ENCODE data around the gene LGMN. TPM values are rescaled to one million over a fixed set of nuclear protein-coding genes. Genes with fewer than 3 reads are reported as not detected.

LGMN gene
- total and polyA plus RNA-seq, 9 of the 15 experiments (the other 6 are each of a cell fraction or from before 2014, with no cell fraction given): 0.05 to 1.4 (median 0.43) TPM; not detected in 2

GRCh38 chr14:92710001-92710341, 38.5 kb downstream of the LGMN start:
- in situ Hi-C loops (cut with MboI): loop anchor here (5.0 kb wide), 1 partner anchor 72 kb away; no protein-coding TSS in a partner anchor
- WGBS (ENCODE audit: insufficient coverage, low coverage, missing lambda C conversion rate): 11% methylated on average over 5 of the region's 5 CpGs

More at GRCh38 chr14:92710001-92710341, 38.5 kb downstream of the LGMN start:
- Histone ChIP-seq H3K4me2 (ENCODE audit: insufficient read depth, low read length) (no peak overlapping the region), H3K36me3 (ENCODE audit: control insufficient read depth, insufficient read depth, low read length) (no peaks in the 10 kb centered on the region), H3K9ac (ENCODE audit: insufficient read depth in 1 of 2, low read depth in 2 of 2, low read length in 2 of 2) (no peak overlapping the region), H3K27me3 (ENCODE audit: control insufficient read depth in 2 of 2, insufficient read depth in 2 of 2, low read length in 2 of 2) (peaks cover 2 to 53% of the 10 kb centered on the region in 2 experiments; a peak in 4 of 5 replicates), H3K9me3 (replicated peaks; ENCODE audit: control insufficient read depth, insufficient read depth, low read depth, low read length) (no peaks in the 10 kb centered on the region), H3K4me3 (no peak overlapping the region), H2AFZ (ENCODE audit: low read depth, low read length) (no peak overlapping the region), H3K9me1 (ENCODE audit: control insufficient read depth, insufficient read depth, low read length) (no peaks in the 10 kb centered on the region), H3K27ac (ENCODE audit: extremely low read depth, low read depth, low read length) (no peak overlapping the region), H3K79me2 (ENCODE audit: control insufficient read depth, insufficient read depth, low read length) (no peaks in the 10 kb centered on the region), H3K4me1 (replicated peaks in 1 of 2; ENCODE audit: control insufficient read depth in 2 of 2, insufficient read depth in 2 of 2, low read length in 2 of 2) (no peaks in the 10 kb centered on the region), H4K20me1 (replicated peaks; ENCODE audit: control insufficient read depth, insufficient read depth, low read length) (no peaks in the 10 kb centered on the region)
- ChIA-PET CTCF (ENCODE audit: low intra/inter-chr PET ratio) (no interaction called here), POLR2A (interaction anchor here (0.8 kb wide), 1 partner anchor 45 kb away, joined by 3 read pairs; no protein-coding TSS in a partner anchor)
- intact Hi-C loops (cut with micrococcal nuclease): no loop called here
- BruUV-seq (replicated peaks): no TSS peak
- ATAC-seq (no peak), FAIRE-seq (no peak), DNase-seq (ENCODE audit: extremely low read depth in 1 of 4, low spot score in 3 of 4) (no peak)
- TF ChIP-seq NR2F6 (CRISPR knock-in tag; IDR thresholded peaks at IDR 0.05) (no peak), DIDO1 (tag; IDR thresholded peaks at IDR 0.05; ENCODE audit: low read depth) (no peak), ARNT (IDR thresholded peaks at IDR 0.05) (no peak), ZNF408 (CRISPR knock-in tag; IDR thresholded peaks at IDR 0.05; ENCODE audit: low read depth) (no peak), CTCF (IDR thresholded peaks at IDR 0.05 in 2 of 3, conservative IDR thresholded peaks at IDR 0.05 in 1 of 3; ENCODE audit: insufficient read depth in 2 of 3, low read depth in 1 of 3, low read length in 3 of 3) (no peak), TARDBP (IDR thresholded peaks at IDR 0.05) (no peak), GATAD2A (IDR thresholded peaks at IDR 0.05) (no peak), ZBTB7A (IDR thresholded peaks at IDR 0.05; ENCODE audit: borderline replicate concordance, control insufficient read depth, low read depth, low read length) (no peak)
